ENCODE measurements around the gene CREB1.
"Not testable (repeated sequence)": the region's sequence is repeated elsewhere in the genome, so short reads cannot be mapped to it uniquely, and the experiment has no call there.

CREB1 gene

GRCh38 chr2:207617011-207617671 lies 87.4 kb downstream of the CREB1 start:
- no peak for DNase-seq (ENCODE audit: low read depth in 2 of 2)

GRCh38 chr2:207619764-207620203 lies 90.0 kb downstream of the CREB1 start:
- no peak for DNase-seq (ENCODE audit: low read depth in 2 of 2)

- DNase-seq (ENCODE audit: low read depth in 2 of 2) = no peak
These were observed 91.8 kb downstream of the CREB1 start for GRCh38 chr2:207621501-207622039.

GRCh38 chr2:207624185-207625013 lies 94.6 kb downstream of the CREB1 start:
- DNase-seq (ENCODE audit: low read depth in 2 of 2) = peak; percentile 33 to 39

GRCh38 chr2:207625014-207625907 lies 95.5 kb downstream of the CREB1 start, which contains the start of gene METTL21A:
Gene METTL21A, minus strand, starts transcription at chr2:207625394. Its CDS starts 1,019 bp downstream, at chr2:207624375.
- peak; percentile 93 to 95 for DNase-seq (ENCODE audit: low read depth in 2 of 2)

GRCh38 chr2:207629553-207629952 lies 99.8 kb downstream of the CREB1 start:
- no peak for DNase-seq (ENCODE audit: low read depth in 2 of 2)

- no peak for DNase-seq (ENCODE audit: low read depth in 2 of 2)
These were observed 100.7 kb downstream of the CREB1 start for GRCh38 chr2:207630491-207630890.

- no peak for DNase-seq (ENCODE audit: low read depth in 2 of 2)
These were observed 103.1 kb downstream of the CREB1 start for GRCh38 chr2:207632575-207633493.

- no peak for DNase-seq (ENCODE audit: low read depth in 2 of 2)
These were observed 103.9 kb downstream of the CREB1 start for GRCh38 chr2:207633686-207634085.

GRCh38 chr2:207635468-207636200 lies 105.9 kb downstream of the CREB1 start:
- no peak for DNase-seq (ENCODE audit: low read depth in 2 of 2)

- DNase-seq (ENCODE audit: low read depth in 2 of 2) = not testable (repeated sequence)
These were observed 109.5 kb downstream of the CREB1 start for GRCh38 chr2:207639288-207639687.

GRCh38 chr2:207640160-207640559 lies 110.4 kb downstream of the CREB1 start:
- no peak for DNase-seq (ENCODE audit: low read depth in 2 of 2)

- no peak for DNase-seq (ENCODE audit: low read depth in 2 of 2)
These were observed 110.9 kb downstream of the CREB1 start for GRCh38 chr2:207640661-207641060.

GRCh38 chr2:207643892-207644291 lies 114.1 kb downstream of the CREB1 start:
- no peak for DNase-seq (ENCODE audit: low read depth in 2 of 2)

- DNase-seq (ENCODE audit: low read depth in 2 of 2) = not testable (repeated sequence)
These were observed 116.8 kb downstream of the CREB1 start for GRCh38 chr2:207646582-207646981.
